Loucy (cell line): ENCODE results near the gene DHRS7B.

Source experiments
- EZH2phosphoT487 ChIP-seq: fragments of 200-600 bp; IDR thresholded peaks from 2 replicates; pipeline ENCODE4 v1.6.1; 2018; ENCODE audit warnings: antibody characterized with exemption, mild to moderate bottlenecking, moderate library complexity, borderline replicate concordance
- TF ChIP-seq, protein P1 (sequence below): fragments of 200-600 bp; sonication (generic); conservative IDR thresholded peaks from 2 replicates; pipeline ENCODE4 v1.5.1; 2014; ENCODE audit warnings: mild to moderate bottlenecking, antibody characterized with exemption, low read length

DNA sequence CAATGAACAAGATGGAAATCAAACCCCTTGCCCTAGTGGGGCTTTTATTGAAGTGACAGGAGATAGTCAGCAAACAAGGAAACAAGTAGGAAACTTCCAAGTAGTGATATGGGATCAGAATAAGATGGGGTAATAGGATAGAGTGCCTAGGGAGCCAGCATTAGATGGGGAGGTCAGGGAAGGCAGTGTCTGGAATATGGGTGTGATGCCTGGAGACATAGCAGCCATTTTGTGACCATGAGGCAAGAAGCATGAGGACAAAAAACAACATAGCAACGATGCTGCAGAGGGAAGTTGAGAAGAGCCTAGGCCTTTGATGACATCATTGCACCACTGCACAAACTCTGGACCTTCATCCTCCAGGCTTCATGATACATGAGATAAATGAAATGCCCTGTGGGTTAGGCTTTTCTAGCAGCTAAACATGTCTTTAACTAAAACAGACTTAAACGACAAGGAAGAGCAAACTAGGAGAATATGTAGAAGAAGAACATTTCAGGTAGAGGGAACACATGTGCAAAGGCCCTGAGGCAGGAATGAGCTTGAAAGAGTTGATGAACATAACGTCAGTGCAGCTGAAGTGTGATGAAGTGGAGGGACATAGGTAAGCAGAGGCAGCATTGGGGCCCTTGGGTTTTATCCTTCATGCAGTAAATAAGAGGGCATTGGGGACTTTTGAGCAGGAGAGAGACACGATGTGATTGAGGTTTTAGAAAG lies 105.4 kb downstream of the DHRS7B start:
- TF ChIP-seq, protein P1, sequence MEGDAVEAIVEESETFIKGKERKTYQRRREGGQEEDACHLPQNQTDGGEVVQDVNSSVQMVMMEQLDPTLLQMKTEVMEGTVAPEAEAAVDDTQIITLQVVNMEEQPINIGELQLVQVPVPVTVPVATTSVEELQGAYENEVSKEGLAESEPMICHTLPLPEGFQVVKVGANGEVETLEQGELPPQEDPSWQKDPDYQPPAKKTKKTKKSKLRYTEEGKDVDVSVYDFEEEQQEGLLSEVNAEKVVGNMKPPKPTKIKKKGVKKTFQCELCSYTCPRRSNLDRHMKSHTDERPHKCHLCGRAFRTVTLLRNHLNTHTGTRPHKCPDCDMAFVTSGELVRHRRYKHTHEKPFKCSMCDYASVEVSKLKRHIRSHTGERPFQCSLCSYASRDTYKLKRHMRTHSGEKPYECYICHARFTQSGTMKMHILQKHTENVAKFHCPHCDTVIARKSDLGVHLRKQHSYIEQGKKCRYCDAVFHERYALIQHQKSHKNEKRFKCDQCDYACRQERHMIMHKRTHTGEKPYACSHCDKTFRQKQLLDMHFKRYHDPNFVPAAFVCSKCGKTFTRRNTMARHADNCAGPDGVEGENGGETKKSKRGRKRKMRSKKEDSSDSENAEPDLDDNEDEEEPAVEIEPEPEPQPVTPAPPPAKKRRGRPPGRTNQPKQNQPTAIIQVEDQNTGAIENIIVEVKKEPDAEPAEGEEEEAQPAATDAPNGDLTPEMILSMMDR, result no peak
- no peak for TF ChIP-seq EZH2phosphoT487
